ENCODE data around the gene TFF2. TPM values are rescaled to one million over a fixed set of nuclear protein-coding genes. Genes with fewer than 3 reads are reported as not detected.

The TFF2 gene
- total RNA-seq, 2 experiments from 2014 or later, result not detected

GRCh38 chr21:42302794-42303193 is 48.0 kb downstream of the TFF2 start:
- Mint-ChIP-seq H3K36me3 (ENCODE audit: low read depth) (peaks cover 3% of the 10 kb centered on the region), H3K4me1 (ENCODE audit: low read depth) (peaks cover 25% of the 10 kb centered on the region), H3K27me3 (peaks cover 5% of the 10 kb centered on the region), H3K9me3 (no peaks in the 10 kb centered on the region), H3K27ac (no peak overlapping the region), H3K4me3 (no peak overlapping the region)
- intact Hi-C loops (cut with DNase I, micrococcal nuclease), result no loop called here
- H3K4me1 ChIP-seq (ENCODE audit: insufficient read depth, low read length), result peaks cover 12% of the 10 kb centered on the region
- no peak overlapping the region for H3K27ac ChIP-seq (ENCODE audit: low read depth in 1 of 2, low read length in 2 of 2)
- H3K9me3 ChIP-seq (ENCODE audit: control insufficient read depth in 1 of 2, insufficient read depth in 1 of 2, low read length in 2 of 2), result no peaks in the 10 kb centered on the region
- ChIA-PET POLR2A (no interaction called here), CTCF (no interaction called here)
- no peaks in the 10 kb centered on the region for H3K36me3 ChIP-seq (ENCODE audit: insufficient read depth, low read length)
- ATAC-seq (ENCODE audit: poor library complexity) (no peak), DNase-seq (no peak)
- no peak for TF ChIP-seq CTCF (IDR thresholded peaks at IDR 0.05)
- H3K4me3 ChIP-seq (ENCODE audit: low read length), result no peak overlapping the region
- peaks cover 7 to 9% of the 10 kb centered on the region in 2 experiments for H3K27me3 ChIP-seq (ENCODE audit: control insufficient read depth in 1 of 2, insufficient read depth in 2 of 2, low read length in 2 of 2)

- Histone ChIP-seq H3K4me3 (ENCODE audit: low read length) (no peak overlapping the region), H3K36me3 (ENCODE audit: insufficient read depth, low read length) (no peaks in the 10 kb centered on the region), H3K27ac (ENCODE audit: low read depth in 1 of 2, low read length in 2 of 2) (no peak overlapping the region), H3K9me3 (ENCODE audit: control insufficient read depth in 1 of 2, insufficient read depth in 1 of 2, low read length in 2 of 2) (no peaks in the 10 kb centered on the region), H3K4me1 (ENCODE audit: insufficient read depth, low read length) (peaks cover 12% of the 10 kb centered on the region), H3K27me3 (ENCODE audit: control insufficient read depth in 1 of 2, insufficient read depth in 2 of 2, low read length in 2 of 2) (peaks cover 2 to 4% of the 10 kb centered on the region in 2 experiments)
- POLR2A ChIA-PET, result no interaction called here
- TF ChIP-seq CTCF (IDR thresholded peaks at IDR 0.05), result no peak
- intact Hi-C loops (cut with DNase I, micrococcal nuclease), result no loop called here
- no peak for ATAC-seq (ENCODE audit: poor library complexity)
- Mint-ChIP-seq H3K27me3 (no peaks in the 10 kb centered on the region), H3K36me3 (ENCODE audit: low read depth) (peaks cover 9% of the 10 kb centered on the region), H3K4me3 (no peak overlapping the region), H3K9me3 (no peaks in the 10 kb centered on the region), H3K4me1 (ENCODE audit: low read depth) (peaks cover 25% of the 10 kb centered on the region), H3K27ac (no peak overlapping the region)
- DNase-seq, result no peak
- CTCF ChIA-PET, result no interaction called here
These were observed 48.6 kb downstream of the TFF2 start for GRCh38 chr21:42302076-42302650.

GRCh38 chr21:42301371-42302075 is 49.3 kb downstream of the TFF2 start:
- H3K4me3 Mint-ChIP-seq, result no peak overlapping the region
- no peak overlapping the region for H3K27ac Mint-ChIP-seq
- TF ChIP-seq CTCF (IDR thresholded peaks at IDR 0.05), result no peak

More at GRCh38 chr21:42301371-42302075, 49.3 kb downstream of the TFF2 start:
- Histone ChIP-seq H3K4me1 (ENCODE audit: insufficient read depth, low read length) (peaks cover 7% of the 10 kb centered on the region), H3K36me3 (ENCODE audit: insufficient read depth, low read length) (no peaks in the 10 kb centered on the region), H3K4me3 (ENCODE audit: low read length) (no peak overlapping the region), H3K27me3 (ENCODE audit: control insufficient read depth in 1 of 2, insufficient read depth in 2 of 2, low read length in 2 of 2) (no peaks in the 10 kb centered on the region), H3K9me3 (ENCODE audit: control insufficient read depth in 1 of 2, insufficient read depth in 1 of 2, low read length in 2 of 2) (no peaks in the 10 kb centered on the region), H3K27ac (ENCODE audit: low read depth in 1 of 2, low read length in 2 of 2) (no peak overlapping the region)
- Mint-ChIP-seq H3K27me3 (no peaks in the 10 kb centered on the region), H3K9me3 (no peaks in the 10 kb centered on the region), H3K4me1 (ENCODE audit: low read depth) (peaks cover 20% of the 10 kb centered on the region), H3K36me3 (ENCODE audit: low read depth) (peaks cover 16% of the 10 kb centered on the region)
- POLR2A ChIA-PET, result no interaction called here
- ATAC-seq (ENCODE audit: poor library complexity) (no peak), DNase-seq (no peak)
- intact Hi-C loops (cut with DNase I, micrococcal nuclease), result no loop called here
- CTCF ChIA-PET, result no interaction called here

Measured in CD4-positive, alpha-beta T cell (primary cell).